Measurements from ENCODE around the gene CACNG1.

CACNG1 gene

GRCh38 chr17:67003231-67003630 lies 41.1 kb upstream of the CACNG1 start:
- no peak for TF ChIP-seq TCF12 (IDR thresholded peaks at IDR 0.05; ENCODE audit: low read depth)
- no peak for TF ChIP-seq TEAD4 (IDR thresholded peaks at IDR 0.05)
- no peak for TF ChIP-seq YY1 (IDR thresholded peaks at IDR 0.05; ENCODE audit: low read depth)
- TF ChIP-seq USF1 (IDR thresholded peaks at IDR 0.05) = no peak
- no peak for TF ChIP-seq CEBPB (IDR thresholded peaks at IDR 0.05)
- TF ChIP-seq FOXM1 (IDR thresholded peaks at IDR 0.05; ENCODE audit: borderline replicate concordance, low read depth) = no peak
- no peak for TF ChIP-seq EGR1 (IDR thresholded peaks at IDR 0.05)
- no peak for TF ChIP-seq REST (IDR thresholded peaks at IDR 0.05; ENCODE audit: low read depth)
- no peak for TF ChIP-seq MAX (IDR thresholded peaks at IDR 0.05)
- no peak for TF ChIP-seq ZBTB7A (IDR thresholded peaks at IDR 0.05; ENCODE audit: low read depth)
- TF ChIP-seq RAD21 (IDR thresholded peaks at IDR 0.05; ENCODE audit: low read depth) = no peak
- TF ChIP-seq CREB1 (IDR thresholded peaks at IDR 0.05; ENCODE audit: low read depth) = no peak
- TF ChIP-seq EP300 (IDR thresholded peaks at IDR 0.05; ENCODE audit: borderline replicate concordance) = no peak
- no peak for TF ChIP-seq TAF1 (IDR thresholded peaks at IDR 0.05; ENCODE audit: low read depth)

- TF ChIP-seq ZBTB7A (IDR thresholded peaks at IDR 0.05; ENCODE audit: low read depth) (no peak), TEAD4 (IDR thresholded peaks at IDR 0.05) (no peak), CREB1 (IDR thresholded peaks at IDR 0.05; ENCODE audit: low read depth) (no peak), EP300 (IDR thresholded peaks at IDR 0.05; ENCODE audit: borderline replicate concordance) (no peak), NFIC (IDR thresholded peaks at IDR 0.05) (no peak), YY1 (IDR thresholded peaks at IDR 0.05; ENCODE audit: low read depth) (no peak), CEBPB (IDR thresholded peaks at IDR 0.05) (no peak), RAD21 (IDR thresholded peaks at IDR 0.05; ENCODE audit: low read depth) (no peak), TCF12 (IDR thresholded peaks at IDR 0.05; ENCODE audit: low read depth) (no peak), EGR1 (IDR thresholded peaks at IDR 0.05) (no peak)
Measured at GRCh38 chr17:67004181-67004580, 40.2 kb upstream of the CACNG1 start.

GRCh38 chr17:67007266-67007665 lies 37.1 kb upstream of the CACNG1 start:
- TF ChIP-seq USF1 (IDR thresholded peaks at IDR 0.05) (no peak), ZBTB7A (IDR thresholded peaks at IDR 0.05; ENCODE audit: low read depth) (no peak), RAD21 (IDR thresholded peaks at IDR 0.05; ENCODE audit: low read depth) (no peak), MAX (IDR thresholded peaks at IDR 0.05) (no peak), NFIC (IDR thresholded peaks at IDR 0.05) (no peak), YY1 (IDR thresholded peaks at IDR 0.05; ENCODE audit: low read depth) (no peak), CREB1 (IDR thresholded peaks at IDR 0.05; ENCODE audit: low read depth) (no peak), TEAD4 (IDR thresholded peaks at IDR 0.05) (no peak), CEBPB (IDR thresholded peaks at IDR 0.05) (no peak), TAF1 (IDR thresholded peaks at IDR 0.05; ENCODE audit: low read depth) (no peak), FOXM1 (IDR thresholded peaks at IDR 0.05; ENCODE audit: borderline replicate concordance, low read depth) (no peak), REST (IDR thresholded peaks at IDR 0.05; ENCODE audit: low read depth) (no peak), EP300 (IDR thresholded peaks at IDR 0.05; ENCODE audit: borderline replicate concordance) (no peak), EGR1 (IDR thresholded peaks at IDR 0.05) (no peak), TCF12 (IDR thresholded peaks at IDR 0.05; ENCODE audit: low read depth) (no peak)

- no peak for TF ChIP-seq REST (IDR thresholded peaks at IDR 0.05; ENCODE audit: low read depth)
- TF ChIP-seq ZBTB7A (IDR thresholded peaks at IDR 0.05; ENCODE audit: low read depth) = no peak
- TF ChIP-seq FOXM1 (IDR thresholded peaks at IDR 0.05; ENCODE audit: borderline replicate concordance, low read depth) = no peak
- no peak for TF ChIP-seq TCF12 (IDR thresholded peaks at IDR 0.05; ENCODE audit: low read depth)
- TF ChIP-seq CEBPB (IDR thresholded peaks at IDR 0.05) = no peak
- no peak for TF ChIP-seq RAD21 (IDR thresholded peaks at IDR 0.05; ENCODE audit: low read depth)
- no peak for TF ChIP-seq EGR1 (IDR thresholded peaks at IDR 0.05)
- no peak for TF ChIP-seq NFIC (IDR thresholded peaks at IDR 0.05)
- no peak for TF ChIP-seq CREB1 (IDR thresholded peaks at IDR 0.05; ENCODE audit: low read depth)
- TF ChIP-seq USF1 (IDR thresholded peaks at IDR 0.05) = no peak
- TF ChIP-seq YY1 (IDR thresholded peaks at IDR 0.05; ENCODE audit: low read depth) = no peak
- no peak for TF ChIP-seq MAX (IDR thresholded peaks at IDR 0.05)
- no peak for TF ChIP-seq TEAD4 (IDR thresholded peaks at IDR 0.05)
- no peak for TF ChIP-seq EP300 (IDR thresholded peaks at IDR 0.05; ENCODE audit: borderline replicate concordance)
- no peak for TF ChIP-seq TAF1 (IDR thresholded peaks at IDR 0.05; ENCODE audit: low read depth)
Measured at GRCh38 chr17:67008101-67008500, 36.3 kb upstream of the CACNG1 start.
